ENCODE measurements around the gene ACY1.
A peak's percentile ranks its signal among the peaks of the same experiment; 100 is the strongest.

ACY1 gene

DNA sequence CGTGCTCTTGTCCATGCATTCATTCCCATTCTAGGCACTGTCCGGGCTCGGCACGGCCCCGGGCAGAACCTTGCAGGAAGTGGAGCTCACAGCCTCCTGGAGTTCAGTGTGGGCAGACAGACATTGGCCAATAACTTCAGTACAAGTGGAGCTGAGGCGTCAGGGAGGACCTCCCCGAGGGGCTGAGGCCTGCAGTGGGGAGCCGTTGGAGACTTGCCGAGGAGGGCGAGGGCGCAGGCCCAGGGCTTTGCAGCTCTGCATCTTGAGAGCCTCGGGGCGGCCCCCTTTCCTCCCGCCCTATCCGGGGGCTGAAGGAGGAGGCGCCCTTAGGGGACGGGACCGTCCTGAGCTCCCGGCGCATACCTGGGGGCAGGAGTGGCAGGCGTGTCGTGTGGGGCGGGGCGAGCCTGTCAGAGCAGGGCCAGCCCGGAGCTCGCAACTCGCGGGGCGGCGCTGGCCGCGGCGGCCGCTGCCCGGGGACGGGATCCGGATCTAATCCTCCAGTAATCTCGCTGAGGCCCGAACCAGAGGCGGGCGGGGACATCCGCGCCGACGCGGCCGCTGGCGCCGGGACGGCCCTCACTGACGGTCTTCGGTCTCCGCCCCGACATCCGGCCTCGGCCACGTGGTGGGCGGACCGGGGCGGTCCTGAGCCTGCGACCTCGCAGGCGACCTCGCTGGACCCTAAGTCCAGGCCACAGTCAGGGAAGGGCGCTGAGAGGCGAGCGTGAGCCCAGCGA is at the start of gene ACY1:
ACY1 (plus strand) TSS at position 698 of the 740 bp plus-strand sequence. CDS start 530 bp downstream, outside the sequence.
- peak; percentile 22 to 74 (median 60) for DNase-seq

DNA sequence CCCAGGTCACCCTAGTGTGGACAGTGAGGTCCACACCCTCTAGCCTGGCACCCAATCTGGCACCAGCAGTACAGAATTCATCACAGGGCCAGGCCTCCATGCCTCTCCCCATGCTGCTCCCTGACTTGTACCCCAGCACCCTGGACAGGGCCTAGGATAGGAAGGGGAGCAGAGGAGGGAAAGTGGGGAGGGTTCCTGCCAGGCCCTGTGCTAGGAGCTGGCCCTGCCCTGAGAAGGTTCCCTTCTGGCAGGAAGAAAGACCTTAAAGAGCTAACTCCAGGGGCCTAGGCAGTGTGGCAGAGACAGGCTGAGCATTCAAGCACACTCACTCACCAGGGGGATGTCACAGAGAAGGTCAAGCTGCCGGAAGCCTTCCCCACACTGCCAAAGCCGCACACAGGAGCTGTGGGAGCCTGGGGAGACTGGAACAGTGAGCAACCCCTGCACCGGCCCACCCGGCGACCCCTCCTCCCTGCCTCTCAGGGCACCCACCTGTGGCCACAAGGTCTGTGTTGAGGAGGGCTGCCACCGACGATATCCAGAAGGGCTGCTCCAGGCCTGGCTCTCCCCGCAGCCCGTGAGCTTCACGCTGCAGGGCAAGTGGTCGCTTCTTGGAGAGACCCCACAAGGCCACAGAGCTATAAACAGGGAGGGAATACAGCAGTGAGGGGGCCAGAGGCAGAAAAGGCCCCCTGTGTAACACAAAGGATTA is 49.0 kb upstream of the ACY1 start:
- DNase-seq, result no peak

GRCh38 chr3:51934991-51935885 is 48.1 kb upstream of the ACY1 start:
- no peak for DNase-seq

GRCh38 chr3:51935886-51936755 is 47.2 kb upstream of the ACY1 start:
- DNase-seq, result no peak

DNA sequence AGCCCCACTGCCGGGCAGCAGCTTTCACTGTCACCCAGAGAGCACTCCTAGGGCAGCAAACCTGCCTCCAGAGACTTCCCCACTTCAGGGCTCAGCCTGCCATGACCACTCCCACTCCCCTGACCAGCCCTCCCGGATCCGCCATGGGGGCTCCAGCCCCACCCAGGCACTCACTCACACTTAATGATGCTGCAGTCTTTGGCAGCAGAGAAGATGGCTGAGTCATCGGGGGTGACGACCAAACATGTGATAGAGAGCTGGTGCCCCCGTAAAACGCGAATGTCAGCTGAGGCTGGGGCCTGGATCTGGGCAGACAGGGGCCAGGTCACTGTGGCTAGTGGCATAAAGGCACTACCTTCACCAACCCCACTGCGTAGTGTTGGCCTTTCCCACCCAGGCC is 46.3 kb upstream of the ACY1 start:
- DNase-seq, result no peak

- DNase-seq, result no peak
Measured at GRCh38 chr3:51937611-51938450, 45.5 kb upstream of the ACY1 start.

DNA sequence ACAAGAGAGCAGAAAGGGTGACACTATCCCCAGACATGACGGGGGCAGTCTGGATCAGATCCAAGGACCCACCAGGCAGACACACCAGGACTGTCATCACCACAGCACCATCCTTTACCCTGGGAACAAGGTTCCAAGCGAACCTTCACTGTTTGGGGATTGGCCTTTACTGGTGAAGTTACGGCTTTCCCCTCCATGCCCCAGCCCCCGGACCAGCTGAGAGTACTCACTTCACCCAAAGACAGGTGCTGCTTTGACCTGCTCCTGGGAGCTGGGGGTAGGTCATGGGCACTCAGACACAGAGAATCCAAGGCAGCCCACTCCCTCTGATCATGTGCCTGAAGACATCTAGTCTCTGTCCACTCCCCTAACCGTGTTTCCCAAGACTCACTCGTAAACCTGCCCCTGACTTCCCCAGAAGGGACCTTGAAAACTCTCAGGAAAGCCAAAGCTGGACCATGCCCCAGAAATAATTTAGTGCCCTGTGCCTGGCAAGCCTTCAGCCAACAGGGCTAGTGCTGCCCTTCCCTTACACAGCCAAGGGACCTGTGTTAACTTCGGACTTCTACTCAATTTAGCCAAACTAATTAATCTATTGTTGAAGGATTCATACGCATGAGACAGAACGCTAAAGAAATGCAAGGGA is 44.4 kb upstream of the ACY1 start:
- DNase-seq, result no peak

DNA sequence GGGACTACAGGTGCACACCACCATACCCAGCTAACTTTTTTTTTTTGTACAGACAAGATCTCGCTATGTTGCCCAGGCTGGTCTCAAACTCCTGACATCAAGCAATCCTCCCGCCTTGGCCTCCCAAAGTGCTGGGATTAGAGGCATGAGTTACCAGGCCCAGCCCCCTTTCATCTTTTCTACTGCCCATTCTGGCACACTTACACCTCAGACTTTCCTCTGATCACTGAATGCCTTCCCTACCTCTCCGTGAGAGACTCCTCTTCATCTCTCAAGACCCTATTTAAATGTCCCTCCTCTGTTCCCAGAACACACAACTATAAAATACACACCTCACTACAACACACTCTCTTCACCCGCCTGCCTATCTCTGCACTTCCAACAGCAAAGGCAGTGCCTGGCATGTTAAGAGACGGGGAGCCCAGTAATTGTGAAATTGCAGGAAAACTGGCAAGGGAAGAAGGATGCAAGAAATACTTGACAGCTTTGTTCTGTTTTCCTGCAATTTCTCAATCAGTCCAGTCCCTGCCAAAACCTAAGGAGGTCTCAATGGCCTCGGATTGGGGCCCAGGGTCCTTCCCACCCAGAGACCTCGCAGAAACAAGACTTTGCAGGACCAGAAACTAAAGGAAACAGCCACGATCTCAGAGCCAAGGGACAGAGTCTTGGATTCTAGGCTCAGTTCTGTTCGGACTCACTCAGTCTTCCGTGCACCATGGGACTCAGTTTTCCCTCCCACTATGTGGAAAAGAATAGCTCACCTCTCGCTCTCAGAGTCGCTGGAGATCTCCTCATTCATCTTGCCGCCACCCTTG is 42.5 kb upstream of the ACY1 start:
- DNase-seq, result no peak

- DNase-seq, result no peak
Measured at GRCh38 chr3:51941463-51941797, 41.9 kb upstream of the ACY1 start.

DNA sequence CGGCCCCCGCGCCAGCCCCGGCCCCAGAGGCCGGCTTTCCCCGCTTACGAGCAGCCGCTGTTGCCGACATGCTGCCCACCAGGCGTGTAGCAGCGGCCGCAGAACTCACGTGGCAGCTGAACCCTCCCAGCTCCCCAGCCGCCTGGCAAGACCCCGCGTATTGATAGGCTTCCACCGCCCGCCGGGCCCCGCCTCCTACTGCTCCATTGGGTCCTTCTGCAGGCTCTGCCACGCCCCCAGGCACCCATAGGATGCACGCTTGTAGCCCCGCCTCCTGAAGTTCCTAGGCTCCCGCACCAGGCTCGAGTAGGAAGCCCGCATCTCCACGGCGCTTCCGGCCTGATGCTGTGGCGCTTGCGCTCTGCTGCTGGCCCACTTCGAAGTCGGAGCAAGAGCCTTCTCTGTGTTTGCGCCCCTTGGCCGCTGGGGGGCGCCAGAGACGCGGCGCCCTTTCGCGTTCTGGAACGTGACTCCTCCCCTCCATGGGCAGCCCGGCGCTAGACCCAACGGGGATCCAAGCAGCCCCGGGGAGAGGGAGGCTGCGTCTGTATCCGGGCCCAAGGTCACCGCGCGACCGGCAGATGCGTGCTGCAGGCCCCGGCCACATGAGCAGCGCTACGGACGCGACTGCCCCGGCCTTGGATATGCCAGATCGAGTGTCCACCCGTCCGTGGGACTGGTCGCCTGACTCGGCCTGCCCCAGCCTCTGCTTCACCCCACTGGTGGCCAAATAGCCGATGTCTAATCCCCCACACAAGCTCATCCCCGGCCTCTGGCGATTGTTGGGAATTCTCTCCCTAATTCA is 41.3 kb upstream of the ACY1 start, which contains the start of the genes PARP3 and RRP9:
PARP3 (plus strand) TSS at position 566 of the 805 bp plus-strand sequence. CDS start 993 bp downstream, outside the sequence.
RRP9 (minus strand) TSS at position 107 of the 805 bp plus-strand sequence; CDS start at position 70, 37 bp downstream.
- DNase-seq, result peak; percentile 96 to 100 (median 99)

DNA sequence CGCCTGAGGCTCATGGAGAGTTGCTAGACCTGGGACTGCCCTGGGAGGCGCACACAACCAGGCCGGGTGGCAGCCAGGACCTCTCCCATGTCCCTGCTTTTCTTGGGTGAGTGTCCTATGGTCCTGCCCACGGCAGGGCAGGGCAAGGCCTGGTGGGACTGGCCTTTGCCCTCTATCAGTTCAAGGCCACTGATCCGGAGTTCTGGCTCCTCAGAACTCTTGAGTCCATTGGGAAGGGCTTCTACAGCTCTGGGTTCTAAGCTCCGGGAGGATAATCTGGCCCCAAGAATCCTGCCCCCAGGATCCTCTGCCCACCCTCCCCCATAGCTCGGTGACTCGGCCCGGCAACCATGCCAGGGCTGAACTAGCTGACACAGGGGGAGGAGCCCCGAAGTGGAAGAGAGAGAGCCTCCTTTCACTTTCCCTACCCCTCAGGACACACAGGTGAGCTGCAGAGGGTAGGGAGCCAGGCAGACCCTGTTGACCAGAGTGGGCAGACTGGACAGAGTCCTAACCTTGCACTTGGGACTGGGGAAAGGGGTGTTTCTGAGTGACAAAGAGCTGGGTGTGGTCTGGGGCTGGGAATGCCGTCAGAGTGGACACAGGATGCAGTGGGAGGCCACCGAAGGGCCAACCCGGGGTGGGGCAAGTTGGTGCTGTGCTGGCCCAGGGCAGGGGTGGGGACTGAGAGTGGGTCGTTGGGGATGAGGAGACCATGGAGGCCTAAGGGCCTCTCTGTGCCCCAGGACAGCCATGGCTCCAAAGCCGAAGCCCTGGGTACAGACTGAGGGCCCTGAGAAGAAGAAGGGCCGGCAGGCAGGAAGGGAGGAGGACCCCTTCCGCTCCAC is 40.5 kb upstream of the ACY1 start:
- DNase-seq, result peak; percentile 15 to 43 (median 34)

- DNase-seq, result no peak
Measured at GRCh38 chr3:51943451-51944391, 39.6 kb upstream of the ACY1 start.

DNA sequence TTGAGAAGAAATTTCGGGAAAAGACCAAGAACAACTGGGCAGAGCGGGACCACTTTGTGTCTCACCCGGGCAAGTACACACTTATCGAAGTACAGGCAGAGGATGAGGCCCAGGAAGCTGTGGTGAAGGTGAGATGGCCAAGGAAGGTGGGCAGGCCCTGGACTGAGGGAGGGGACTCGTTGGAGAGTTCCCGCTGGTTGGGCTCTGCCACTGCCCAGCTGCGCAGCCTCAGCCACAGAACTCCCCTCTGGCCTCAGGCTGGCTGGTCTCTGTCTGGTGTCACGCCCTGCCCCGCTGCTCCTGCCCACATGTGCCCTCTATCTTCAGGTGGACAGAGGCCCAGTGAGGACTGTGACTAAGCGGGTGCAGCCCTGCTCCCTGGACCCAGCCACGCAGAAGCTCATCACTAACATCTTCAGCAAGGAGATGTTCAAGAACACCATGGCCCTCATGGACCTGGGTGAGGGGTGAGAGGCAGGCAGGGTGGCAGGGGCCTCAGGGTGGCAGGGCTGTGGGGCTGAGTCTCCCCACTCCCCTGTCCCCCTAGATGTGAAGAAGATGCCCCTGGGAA is 38.8 kb upstream of the ACY1 start:
- no peak for DNase-seq

GRCh38 chr3:51945031-51945840 is 38.1 kb upstream of the ACY1 start:
- DNase-seq, result no peak

GRCh38 chr3:51945926-51946705 is 37.2 kb upstream of the ACY1 start:
- no peak for DNase-seq

All from stimulated activated naive CD4-positive, alpha-beta T cell (primary cell).